ENCODE measurements around the gene CXXC5.
"Not testable (repeated sequence)": the region's sequence is repeated elsewhere in the genome, so short reads cannot be mapped to it uniquely, and the experiment has no call there.

CXXC5 gene

GRCh38 chr5:139711067-139711905 lies 63.1 kb downstream of the CXXC5 start:
- peak in 1 of 2 donors; percentile 40 for DNase-seq (ENCODE audit: low read depth in 2 of 2)

GRCh38 chr5:139711906-139712224 lies 63.7 kb downstream of the CXXC5 start:
- no peak for DNase-seq (ENCODE audit: low read depth in 2 of 2)

DNA sequence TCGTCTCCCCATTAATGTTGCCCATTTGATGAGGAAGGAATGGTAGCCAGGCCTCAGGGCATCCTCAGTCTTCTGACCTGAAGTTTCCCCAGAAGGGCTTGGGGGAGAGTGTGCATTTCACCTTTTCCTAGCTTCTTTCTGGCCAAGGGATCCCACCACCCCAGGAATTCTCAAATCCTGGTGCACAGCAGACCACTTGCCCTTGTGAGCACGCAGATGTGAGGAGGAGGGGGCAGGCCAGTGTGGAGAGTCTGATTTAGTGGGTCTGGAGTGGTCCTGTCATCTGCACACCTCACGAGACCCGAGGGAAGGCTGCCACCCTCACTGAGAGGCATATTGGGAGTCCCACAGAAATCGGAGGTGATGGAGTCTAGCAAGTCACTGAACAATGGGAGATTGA lies 64.3 kb downstream of the CXXC5 start:
- DNase-seq (ENCODE audit: low read depth in 2 of 2) = no peak

GRCh38 chr5:139713898-139714297 lies 65.7 kb downstream of the CXXC5 start:
- DNase-seq (ENCODE audit: low read depth in 2 of 2) = not testable (repeated sequence)

GRCh38 chr5:139717221-139717620 lies 69.1 kb downstream of the CXXC5 start:
- DNase-seq (ENCODE audit: low read depth in 2 of 2) = no peak

DNA sequence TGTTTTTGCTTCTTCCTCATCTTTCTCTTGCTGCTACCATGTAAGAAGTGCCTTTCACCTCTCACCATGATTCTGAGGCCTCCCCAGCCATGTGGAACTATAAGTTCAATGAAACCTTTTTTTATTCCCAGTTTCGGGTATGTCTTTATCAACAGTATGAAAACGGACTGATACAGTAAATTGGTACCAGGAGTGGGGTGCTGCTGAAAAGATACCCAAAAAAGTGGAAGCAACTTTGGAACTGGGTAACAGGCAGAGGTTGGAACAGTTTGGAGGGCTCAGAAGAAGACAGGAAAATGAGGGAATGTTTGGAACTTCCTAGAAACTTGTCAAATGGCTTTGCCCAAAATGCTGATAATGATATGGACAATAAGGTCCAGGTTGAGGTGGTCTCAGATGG lies 70.3 kb downstream of the CXXC5 start:
- DNase-seq (ENCODE audit: low read depth in 2 of 2) = not testable (repeated sequence)

- not testable (repeated sequence) for DNase-seq (ENCODE audit: low read depth in 2 of 2)
These were observed 71.8 kb downstream of the CXXC5 start for GRCh38 chr5:139719970-139720369.

- no peak for DNase-seq (ENCODE audit: low read depth in 2 of 2)
These were observed 75.9 kb downstream of the CXXC5 start for GRCh38 chr5:139723986-139724587.

DNA sequence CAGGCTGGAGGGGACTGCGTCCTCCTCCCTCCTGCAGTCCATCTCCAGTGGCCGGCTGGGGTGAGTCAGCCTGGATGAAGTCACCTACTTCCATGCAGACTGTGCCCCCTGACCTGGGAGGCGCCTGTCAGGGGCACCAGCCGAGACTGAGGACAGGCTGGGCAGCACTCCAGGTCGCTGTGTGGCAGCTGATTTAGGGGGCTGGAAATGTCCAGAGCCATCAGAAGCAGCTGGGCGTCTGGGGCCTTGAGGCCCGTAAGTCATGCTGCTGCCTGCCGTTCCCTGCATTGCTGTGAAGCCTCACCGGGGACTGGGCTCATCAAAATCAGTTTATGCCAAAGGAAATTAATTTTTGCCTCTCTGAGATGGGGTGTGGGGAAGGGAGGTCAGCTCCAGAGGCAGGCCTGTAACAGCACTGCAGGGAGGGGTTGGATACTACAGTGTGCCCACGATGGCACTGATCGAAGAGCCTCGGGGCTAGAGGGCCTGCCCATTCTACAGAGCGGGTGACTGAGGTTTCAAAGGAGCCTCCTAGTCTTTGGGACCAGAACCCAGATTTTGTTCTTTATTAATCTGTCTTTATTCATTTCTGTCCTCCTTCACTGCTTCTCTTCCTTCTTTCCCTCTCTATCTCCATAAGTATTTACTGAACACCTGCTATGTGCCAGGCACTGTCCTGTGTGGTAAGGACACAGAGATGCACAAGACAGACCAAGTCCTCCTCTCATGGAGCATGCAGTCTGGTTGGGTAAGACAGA lies 77.1 kb downstream of the CXXC5 start:
- no peak for DNase-seq (ENCODE audit: low read depth in 2 of 2)

- DNase-seq (ENCODE audit: low read depth in 2 of 2) = no peak
These were observed 78.1 kb downstream of the CXXC5 start for GRCh38 chr5:139726248-139726647.

GRCh38 chr5:139727615-139728014 lies 79.5 kb downstream of the CXXC5 start:
- not testable (repeated sequence) for DNase-seq (ENCODE audit: low read depth in 2 of 2)

- DNase-seq (ENCODE audit: low read depth in 2 of 2) = no peak
These were observed 83.1 kb downstream of the CXXC5 start for GRCh38 chr5:139731281-139731680.

DNA sequence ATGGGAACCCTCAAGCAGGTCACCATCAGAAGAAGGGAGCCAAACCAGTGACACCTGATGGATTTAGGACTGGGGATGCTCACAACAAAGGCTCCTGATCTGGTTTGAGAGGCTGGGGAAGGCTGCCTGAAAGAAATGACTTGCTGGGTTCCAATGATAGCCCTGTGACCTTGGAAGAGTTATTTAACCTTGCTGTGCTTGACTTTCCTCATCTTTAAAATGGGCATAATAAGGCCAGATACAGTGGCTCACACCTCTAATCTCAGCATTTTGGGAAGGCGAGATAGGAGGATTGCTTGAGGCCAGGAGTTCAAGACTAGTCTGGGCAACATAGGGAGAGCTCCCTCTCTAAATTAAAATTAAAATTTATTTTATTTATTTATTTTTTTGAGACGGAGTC lies 83.9 kb downstream of the CXXC5 start:
- DNase-seq (ENCODE audit: low read depth in 2 of 2) = no peak

DNA sequence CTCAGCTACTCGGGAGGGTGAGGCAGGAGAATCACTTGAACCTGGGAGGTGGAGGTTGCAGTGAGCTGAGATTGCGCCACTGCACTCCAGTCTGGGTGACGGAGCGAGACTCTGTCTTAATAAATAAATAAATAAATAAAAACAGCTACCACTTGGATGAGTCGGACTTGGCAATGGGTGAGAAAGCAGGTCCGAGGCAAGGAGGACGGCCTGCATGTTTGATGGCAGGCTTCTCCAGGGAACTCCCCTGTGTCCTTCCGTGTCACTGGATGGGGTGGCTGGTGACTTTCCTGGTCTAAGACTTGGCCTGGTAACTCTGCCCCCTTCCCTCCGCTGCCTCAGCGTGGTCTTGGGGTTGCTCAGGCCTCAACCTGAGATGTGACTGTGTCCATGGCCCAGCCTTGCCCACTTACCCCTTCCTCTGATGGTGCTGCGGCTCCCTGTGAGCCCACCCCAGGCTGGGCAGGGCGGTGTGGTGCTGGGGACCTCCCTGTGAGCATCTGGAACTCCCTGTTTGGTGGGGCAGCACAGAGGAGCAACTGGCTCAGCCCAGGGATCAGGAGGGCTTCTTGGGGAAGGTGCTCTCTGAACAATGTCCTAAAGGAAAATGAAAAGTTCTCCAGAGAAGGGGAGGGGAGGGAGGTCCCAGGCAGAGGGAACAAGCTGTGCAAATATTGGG lies 85.0 kb downstream of the CXXC5 start:
- DNase-seq (ENCODE audit: low read depth in 2 of 2) = no peak
